Caco-2 (cell line): ENCODE results near the gene G6PC3. TPM values are rescaled to one million over a fixed set of nuclear protein-coding genes. Genes with fewer than 3 reads are reported as not detected.

Source experiments
- BruUV-seq: library from RNA; stranded (reverse); fragments of 400-500 nt; replicated peaks from 2 replicates; lab custom pipeline; 2021; lab: Mats Ljungman, UMichigan
- CTCF ChIA-PET: fragments of 300-600 bp; sonication (Branson Sonifier 250); formaldehyde crosslinking; loops from one replicate; lab custom pipeline; 2022; ENCODE audit warnings: antibody characterized with exemption; lab: Charles Lee
- POLR2A ChIA-PET: fragments of 300-600 bp; sonication (Branson Sonifier 250); formaldehyde crosslinking; loops from one replicate; lab custom pipeline; 2022; ENCODE audit warnings: antibody characterized with exemption; lab: Charles Lee
- DNase-seq, 2 experiments: peaks; one replicate each; pipeline versions ENCODE4 v3.0.0 to v3.0.0-alpha.2; 2020 to 2022
- H3K27me3 ChIP-seq: replicated peaks from 2 replicates; pipeline ENCODE4 v1.6.0; 2011; ENCODE audit warnings: low read length; ENCODE audit not compliant: control insufficient read depth, insufficient read depth
- H3K36me3 ChIP-seq: 2 replicates; pipeline ENCODE4 v1.5.1; 2011; ENCODE audit warnings: low read length; ENCODE audit not compliant: control insufficient read depth, insufficient read depth
- H3K4me1 ChIP-seq: fragments of 250-450 bp; sonication (Bioruptor Pico); 2 replicates; pipeline ENCODE4 v1.5.1; 2020; ENCODE audit warnings: mild to moderate bottlenecking
- H3K4me3 ChIP-seq: 2 replicates; pipeline ENCODE4 v1.5.1; 2011; ENCODE audit warnings: low read depth, mild to moderate bottlenecking, control low read depth, low read length
- H3K9me3 ChIP-seq: fragments of 250-450 bp; sonication (Bioruptor Pico); 2 replicates; pipeline ENCODE4 v1.5.1; 2020; ENCODE audit warnings: mild to moderate bottlenecking, moderate library complexity
- H3K27ac Mint-ChIP-seq: one replicate; pipeline ENCODE4 v1.8.0; 2022; ENCODE audit warnings: mixed read lengths; ENCODE audit not compliant: unreplicated experiment
- H3K27me3 Mint-ChIP-seq: one replicate; pipeline ENCODE4 v1.8.0; 2022; ENCODE audit warnings: mixed read lengths; ENCODE audit not compliant: insufficient read depth, unreplicated experiment
- H3K36me3 Mint-ChIP-seq: one replicate; pipeline ENCODE4 v1.8.0; 2022; ENCODE audit warnings: mild to moderate bottlenecking, mixed read lengths; ENCODE audit not compliant: insufficient read depth, unreplicated experiment
- H3K4me1 Mint-ChIP-seq: one replicate; pipeline ENCODE4 v1.8.0; 2022; ENCODE audit warnings: low read depth, mixed read lengths; ENCODE audit not compliant: unreplicated experiment
- H3K4me3 Mint-ChIP-seq: one replicate; pipeline ENCODE4 v1.8.0; 2022; ENCODE audit warnings: mild to moderate bottlenecking, moderate library complexity, mixed read lengths; ENCODE audit not compliant: unreplicated experiment
- H3K9me3 Mint-ChIP-seq: one replicate; pipeline ENCODE4 v1.8.0; 2022; ENCODE audit warnings: mixed read lengths; ENCODE audit not compliant: unreplicated experiment
- intact Hi-C: fragments of 100-400 bp; cut with micrococcal nuclease; formaldehyde crosslinking; loops from one replicate; pipeline ENCODE4 v1.10.0; 2022; ENCODE audit not compliant: unreplicated experiment
- total RNA-seq: library from RNA; stranded (reverse); gene quantifications from 2 replicates; pipeline ENCODE4 v1.2.3, GENCODE V29; 2022
- TF ChIP-seq, protein P1 (sequence below), 2 experiments: fragments of 200-600 bp in 1 of 2; IDR thresholded peaks; 1 replicate in 1 of 2; 2 replicates in 1 of 2; pipeline versions ENCODE4 v1.5.1 to v1.8.0; 2011 to 2022; ENCODE audit warnings: antibody characterized with exemption in 1 of 2, control low read depth in 1 of 2, inconsistent platforms in 1 of 2, low read depth in 1 of 2, low read length in 1 of 2, mild to moderate bottlenecking in 1 of 2, moderate library complexity in 1 of 2; ENCODE audit not compliant: insufficient read depth in 1 of 2, severe bottlenecking in 1 of 2, unreplicated experiment in 1 of 2

G6PC3 gene
- total RNA-seq, 1 experiment from 2014 or later = 60.1 TPM

DNA sequence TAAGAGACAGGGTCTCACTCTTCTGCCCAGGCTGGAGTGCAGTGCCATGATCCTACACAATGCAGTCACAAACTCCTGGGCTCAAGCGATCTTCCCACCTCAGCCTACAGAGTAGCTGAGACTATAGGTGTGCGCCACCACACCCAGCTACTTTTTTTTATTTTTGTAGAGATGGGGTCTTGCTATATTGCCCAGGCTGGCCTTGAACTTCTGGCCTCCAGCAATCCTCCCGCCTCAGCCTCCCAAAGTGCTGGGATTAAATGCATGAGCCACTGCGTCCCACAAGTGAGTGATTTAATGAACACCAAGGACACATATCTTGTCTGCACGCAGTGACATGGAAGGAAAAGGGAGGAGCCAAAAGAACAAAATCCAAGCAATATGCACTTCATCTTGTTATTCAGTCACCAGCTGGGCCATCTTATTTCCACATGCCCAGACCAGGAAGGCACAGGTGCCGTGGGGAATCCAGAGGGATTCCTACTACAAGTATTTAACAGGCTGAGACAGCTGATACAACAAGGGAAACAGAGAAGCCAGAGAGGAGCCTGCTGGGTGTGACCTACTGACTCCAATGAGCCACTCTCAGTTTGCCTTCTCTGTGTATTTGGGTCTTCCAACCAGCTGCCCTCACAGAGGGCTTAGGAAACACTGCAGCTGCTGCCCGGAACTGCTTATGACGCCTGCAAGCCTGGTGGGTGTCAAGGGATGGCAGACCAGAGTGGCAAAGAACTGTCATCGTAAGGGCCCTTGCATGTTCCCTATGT lies 21.1 kb upstream of the G6PC3 start:
- TF ChIP-seq, protein P1, sequence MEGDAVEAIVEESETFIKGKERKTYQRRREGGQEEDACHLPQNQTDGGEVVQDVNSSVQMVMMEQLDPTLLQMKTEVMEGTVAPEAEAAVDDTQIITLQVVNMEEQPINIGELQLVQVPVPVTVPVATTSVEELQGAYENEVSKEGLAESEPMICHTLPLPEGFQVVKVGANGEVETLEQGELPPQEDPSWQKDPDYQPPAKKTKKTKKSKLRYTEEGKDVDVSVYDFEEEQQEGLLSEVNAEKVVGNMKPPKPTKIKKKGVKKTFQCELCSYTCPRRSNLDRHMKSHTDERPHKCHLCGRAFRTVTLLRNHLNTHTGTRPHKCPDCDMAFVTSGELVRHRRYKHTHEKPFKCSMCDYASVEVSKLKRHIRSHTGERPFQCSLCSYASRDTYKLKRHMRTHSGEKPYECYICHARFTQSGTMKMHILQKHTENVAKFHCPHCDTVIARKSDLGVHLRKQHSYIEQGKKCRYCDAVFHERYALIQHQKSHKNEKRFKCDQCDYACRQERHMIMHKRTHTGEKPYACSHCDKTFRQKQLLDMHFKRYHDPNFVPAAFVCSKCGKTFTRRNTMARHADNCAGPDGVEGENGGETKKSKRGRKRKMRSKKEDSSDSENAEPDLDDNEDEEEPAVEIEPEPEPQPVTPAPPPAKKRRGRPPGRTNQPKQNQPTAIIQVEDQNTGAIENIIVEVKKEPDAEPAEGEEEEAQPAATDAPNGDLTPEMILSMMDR (IDR thresholded peaks at IDR 0.05; ENCODE audit: insufficient read depth in 1 of 2, low read depth in 1 of 2, low read length in 1 of 2, severe bottlenecking in 1 of 2, unreplicated experiment in 1 of 2) = no peak
- BruUV-seq = no TSS peak
- Mint-ChIP-seq H3K4me3 (no peak overlapping the region), H3K27ac (no peak overlapping the region), H3K4me1 (no peaks in the 10 kb centered on the region), H3K27me3 (no peaks in the 10 kb centered on the region), H3K9me3 (no peaks in the 10 kb centered on the region), H3K36me3 (peaks cover 78% of the 10 kb centered on the region)
- intact Hi-C loops = no loop called here
- ChIA-PET CTCF (interaction anchor here (1.1 kb wide), 1 partner anchor 106 kb away, joined by 3 read pairs; no protein-coding TSS in a partner anchor), POLR2A (no interaction called here)
- Histone ChIP-seq H3K4me3 (no peak overlapping the region), H3K4me1 (no peaks in the 10 kb centered on the region), H3K36me3 (peaks cover 4% of the 10 kb centered on the region), H3K9me3 (no peaks in the 10 kb centered on the region), H3K27me3 (no peaks in the 10 kb centered on the region)
- DNase-seq = no peak

DNA sequence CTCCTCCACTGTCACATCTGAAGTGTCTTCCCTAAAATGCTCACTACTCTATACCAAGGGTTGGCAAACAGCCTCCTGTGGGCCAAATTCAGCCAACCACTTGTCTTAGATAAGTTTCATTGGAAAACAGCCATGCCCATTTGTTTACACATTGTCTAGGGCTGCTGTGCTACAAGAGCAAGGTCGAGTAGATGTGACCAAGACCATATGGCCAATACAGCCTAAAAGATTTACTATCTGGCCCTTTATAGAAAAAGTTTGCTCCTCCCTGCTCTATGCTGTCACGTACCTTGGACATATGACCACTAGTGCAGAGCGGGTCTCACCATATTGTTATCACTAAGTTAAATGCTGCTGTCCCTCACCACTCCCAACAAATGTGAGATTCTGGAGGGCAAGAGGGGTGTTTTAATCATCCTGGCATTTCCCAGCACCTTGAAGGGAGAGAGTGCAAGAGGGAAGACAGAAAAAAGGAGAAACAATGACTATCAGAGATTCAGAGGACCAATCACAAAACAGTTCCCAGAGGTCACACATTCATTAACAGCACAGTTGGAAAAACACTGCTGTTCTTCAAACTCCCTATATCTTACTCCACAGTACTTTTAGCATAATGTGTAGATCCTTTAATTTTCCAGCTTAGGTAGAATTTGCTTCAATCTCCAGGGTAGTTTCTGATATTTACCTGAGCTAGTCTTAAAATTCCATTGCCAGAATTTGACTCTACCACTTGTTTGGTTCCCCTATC lies 17.2 kb upstream of the G6PC3 start:
- H3K27ac Mint-ChIP-seq = no peak overlapping the region
- H3K4me1 ChIP-seq = no peaks in the 10 kb centered on the region
- H3K27me3 ChIP-seq = no peaks in the 10 kb centered on the region
- H3K27me3 Mint-ChIP-seq = no peaks in the 10 kb centered on the region
- H3K36me3 Mint-ChIP-seq = peaks cover 95% of the 10 kb centered on the region
- CTCF ChIA-PET = no interaction called here
- intact Hi-C loops = no loop called here
- H3K9me3 ChIP-seq = no peaks in the 10 kb centered on the region
- H3K4me3 ChIP-seq = no peak overlapping the region
- TF ChIP-seq, protein P1 (IDR thresholded peaks at IDR 0.05; ENCODE audit: insufficient read depth in 1 of 2, low read depth in 1 of 2, low read length in 1 of 2, severe bottlenecking in 1 of 2, unreplicated experiment in 1 of 2) = no peak
- POLR2A ChIA-PET = no interaction called here
- H3K36me3 ChIP-seq = peaks cover 3% of the 10 kb centered on the region
- BruUV-seq = TSS peak; percentile 23
- H3K4me1 Mint-ChIP-seq = no peaks in the 10 kb centered on the region
- no peak for DNase-seq
- no peak overlapping the region for H3K4me3 Mint-ChIP-seq
- H3K9me3 Mint-ChIP-seq = no peaks in the 10 kb centered on the region

DNA sequence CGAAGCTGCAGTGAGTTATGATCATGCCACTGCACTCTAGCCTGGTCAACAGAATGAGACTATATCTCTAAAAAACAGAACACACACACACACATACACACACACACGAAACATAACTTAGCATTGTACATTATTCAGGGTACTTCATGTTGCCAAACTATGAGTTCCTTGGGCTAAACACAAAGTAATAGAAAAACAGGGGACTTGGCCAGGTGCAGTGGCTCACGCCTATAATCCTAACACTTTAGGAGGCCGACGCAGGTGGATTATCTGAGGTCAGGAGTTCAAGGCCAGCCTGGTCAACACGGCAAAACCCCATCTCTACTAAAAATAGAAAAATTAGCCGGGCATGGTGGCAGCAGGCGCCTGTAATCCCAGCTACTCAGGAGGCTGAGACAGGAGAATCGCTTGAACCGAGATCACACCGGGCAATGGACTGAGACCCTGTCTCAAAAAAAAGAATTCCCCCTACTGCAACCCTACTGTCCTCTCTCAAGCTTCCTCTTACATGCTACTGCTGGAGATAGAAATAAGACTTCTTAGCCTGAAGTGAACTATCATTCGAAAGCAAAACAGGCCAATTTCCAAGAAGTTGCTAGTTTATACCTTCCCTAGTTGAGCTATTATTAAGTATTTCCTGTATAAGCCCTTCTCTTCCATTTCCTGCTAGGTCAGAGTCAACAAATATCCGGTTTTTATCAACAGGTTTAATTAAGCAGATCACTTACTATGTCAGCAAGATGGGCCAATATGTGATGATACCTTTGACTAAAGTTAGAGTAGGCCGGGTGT lies 11.2 kb upstream of the G6PC3 start:
- Histone ChIP-seq H3K4me1 (no peaks in the 10 kb centered on the region), H3K9me3 (no peaks in the 10 kb centered on the region), H3K27me3 (no peaks in the 10 kb centered on the region), H3K36me3 (no peaks in the 10 kb centered on the region; the same call in none of the 2 replicates), H3K4me3 (no peak overlapping the region)
- Mint-ChIP-seq H3K9me3 (no peaks in the 10 kb centered on the region), H3K4me1 (no peaks in the 10 kb centered on the region), H3K4me3 (no peak overlapping the region), H3K36me3 (peaks cover 95% of the 10 kb centered on the region), H3K27me3 (no peaks in the 10 kb centered on the region), H3K27ac (no peak overlapping the region)
- intact Hi-C loops = no loop called here
- CTCF ChIA-PET = no interaction called here
- no TSS peak for BruUV-seq
- TF ChIP-seq, protein P1 (IDR thresholded peaks at IDR 0.05; ENCODE audit: insufficient read depth in 1 of 2, low read depth in 1 of 2, low read length in 1 of 2, severe bottlenecking in 1 of 2, unreplicated experiment in 1 of 2) = no peak
- DNase-seq = no peak
- POLR2A ChIA-PET = no interaction called here
